ENCODE data around the gene FBXO8.
"Not testable (repeated sequence)": the region's sequence is repeated elsewhere in the genome, so short reads cannot be mapped to it uniquely, and the experiment has no call there.

FBXO8 gene

DNA sequence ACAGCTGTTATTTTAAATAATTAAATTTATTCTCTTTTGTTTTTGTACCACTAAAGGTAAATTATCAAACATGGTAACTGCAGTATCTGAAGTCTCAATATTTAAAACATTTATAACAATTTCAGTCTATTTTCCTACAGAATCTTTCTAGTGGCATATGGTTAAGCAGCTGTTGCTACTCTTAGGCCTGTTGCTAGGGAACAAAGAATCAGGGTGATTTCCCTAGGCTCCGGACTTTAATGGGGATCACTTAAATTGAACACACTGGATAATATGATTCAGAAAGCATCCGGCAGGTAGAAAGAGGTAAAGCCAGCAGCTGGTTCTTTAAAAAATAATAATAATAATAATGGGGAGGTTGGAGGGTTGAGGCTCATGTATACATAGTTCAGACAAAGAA lies 17.6 kb downstream of the FBXO8 start:
- H3K36me3 ChIP-seq (ENCODE audit: control insufficient read depth in 2 of 2, insufficient read depth in 2 of 2, low read length in 2 of 2) = no peaks in the 10 kb centered on the region

DNA sequence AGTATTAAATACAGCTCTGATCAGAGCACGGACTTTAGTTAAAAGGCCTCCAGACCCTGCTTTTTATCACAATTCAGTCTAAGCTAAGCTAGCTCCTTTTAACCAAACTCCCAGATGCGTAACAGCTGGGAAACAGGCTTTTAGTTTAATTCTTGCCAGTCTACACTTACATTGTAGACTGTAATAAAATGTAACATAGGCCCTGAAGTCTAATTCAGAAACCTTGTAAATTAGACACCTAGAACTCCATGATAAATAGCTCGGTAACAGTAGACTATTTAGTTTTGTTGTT lies 20.1 kb downstream of the FBXO8 start:
- Histone ChIP-seq H3K9me3 (ENCODE audit: control insufficient read depth in 2 of 2, low read length in 2 of 2) (no peaks in the 10 kb centered on the region), H3K36me3 (ENCODE audit: control insufficient read depth in 2 of 2, insufficient read depth in 2 of 2, low read length in 2 of 2) (no peaks in the 10 kb centered on the region), H3K27ac (ENCODE audit: low read length) (no peak overlapping the region), H3K4me3 (ENCODE audit: low read length in 2 of 2) (no peak overlapping the region), H3K4me1 (ENCODE audit: control insufficient read depth, insufficient read depth, low read length) (peaks cover 3% of the 10 kb centered on the region), H3K9ac (ENCODE audit: low read length in 2 of 2) (no peak overlapping the region), H3K27me3 (ENCODE audit: control insufficient read depth in 1 of 2, insufficient read depth in 2 of 2, low read length in 2 of 2) (no peaks in the 10 kb centered on the region)

More for the DNA sequence above, 17.6 kb downstream of the FBXO8 start:
- Histone ChIP-seq H3K27me3 (ENCODE audit: control insufficient read depth in 1 of 2, insufficient read depth in 2 of 2, low read length in 2 of 2) (no peaks in the 10 kb centered on the region), H3K4me3 (ENCODE audit: low read length in 2 of 2) (no peak overlapping the region), H3K9ac (ENCODE audit: low read length in 2 of 2) (no peak overlapping the region), H3K27ac (ENCODE audit: low read length) (no peak overlapping the region), H3K4me1 (ENCODE audit: control insufficient read depth, insufficient read depth, low read length) (peaks cover 3% of the 10 kb centered on the region), H3K9me3 (ENCODE audit: control insufficient read depth in 2 of 2, low read length in 2 of 2) (no peaks in the 10 kb centered on the region)

DNA sequence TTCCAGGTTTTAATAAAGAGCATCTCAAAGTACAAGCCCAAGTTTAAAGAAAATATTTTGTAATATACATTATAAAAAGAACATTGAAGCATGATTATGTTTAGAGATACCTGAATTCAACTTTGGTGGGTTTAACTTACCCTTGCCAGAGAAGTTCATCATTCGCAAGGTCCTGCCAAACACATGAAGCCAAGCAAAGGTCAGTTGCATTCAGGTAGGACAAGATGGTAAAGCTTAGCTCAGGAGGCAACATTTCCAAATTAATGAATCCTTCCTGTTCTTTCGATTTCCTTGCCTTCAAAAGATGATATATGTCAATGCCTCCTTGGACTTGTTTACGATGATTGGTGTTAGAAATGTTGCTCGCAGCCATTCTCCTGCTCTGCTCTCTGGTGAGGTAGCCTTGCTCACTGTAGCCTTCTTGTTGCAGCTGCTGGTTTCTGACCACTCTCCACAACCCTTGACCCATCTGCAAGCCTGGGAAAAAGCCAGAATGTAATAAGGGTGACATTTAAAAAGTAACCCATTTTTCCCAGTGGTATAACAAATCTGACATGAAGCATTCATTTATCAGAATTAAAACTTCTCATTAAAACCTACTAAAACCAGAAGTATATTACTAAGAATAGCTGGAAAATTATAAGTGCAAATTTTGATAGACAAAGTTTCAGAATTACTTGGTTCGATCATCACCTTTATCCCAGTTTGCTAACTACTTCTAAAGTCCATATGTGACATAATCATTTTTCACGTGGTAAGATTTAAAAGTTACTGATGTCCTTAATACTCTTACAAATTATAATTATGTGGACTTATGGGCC lies 20.6 kb downstream of the FBXO8 start:
- peaks cover 3% of the 10 kb centered on the region for H3K4me1 ChIP-seq (ENCODE audit: control insufficient read depth, insufficient read depth, low read length)
- no peak overlapping the region for H3K9ac ChIP-seq (ENCODE audit: low read length in 2 of 2)
- peaks cover 0 to under 1% of the 10 kb centered on the region in 2 donors for H3K36me3 ChIP-seq (ENCODE audit: control insufficient read depth in 2 of 2, insufficient read depth in 2 of 2, low read length in 2 of 2)
- no peak overlapping the region for H3K4me3 ChIP-seq (ENCODE audit: low read length in 2 of 2)
- no peaks in the 10 kb centered on the region for H3K9me3 ChIP-seq (ENCODE audit: control insufficient read depth in 2 of 2, low read length in 2 of 2)
- no peaks in the 10 kb centered on the region for H3K27me3 ChIP-seq (ENCODE audit: control insufficient read depth in 1 of 2, insufficient read depth in 2 of 2, low read length in 2 of 2)
- no peak overlapping the region for H3K27ac ChIP-seq (ENCODE audit: low read length)

DNA sequence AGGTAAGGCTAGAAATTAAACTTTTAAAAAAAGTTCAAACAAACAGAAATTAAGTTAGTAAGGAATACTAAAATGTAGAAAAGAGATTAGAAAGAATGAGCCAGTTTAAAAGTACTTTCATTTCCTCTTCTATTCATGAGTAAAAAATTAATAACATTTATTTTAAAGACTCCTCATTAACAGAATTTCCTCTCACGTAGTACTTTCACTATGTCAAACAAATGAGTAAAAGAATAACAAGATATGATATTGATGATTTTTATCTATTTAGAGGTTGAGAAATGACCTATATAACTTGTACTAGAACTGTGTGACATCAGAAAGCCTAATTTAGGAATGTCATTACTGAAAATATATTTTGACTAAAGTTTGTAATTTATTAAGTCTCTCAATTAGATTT lies 22.0 kb downstream of the FBXO8 start:
- H3K27ac ChIP-seq (ENCODE audit: low read length); H3K4me1 ChIP-seq (ENCODE audit: control insufficient read depth, insufficient read depth, low read length); H3K36me3 ChIP-seq (ENCODE audit: control insufficient read depth in 2 of 2, insufficient read depth in 2 of 2, low read length in 2 of 2); H3K27me3 ChIP-seq (ENCODE audit: control insufficient read depth in 1 of 2, insufficient read depth in 2 of 2, low read length in 2 of 2); H3K4me3 ChIP-seq (ENCODE audit: low read length in 2 of 2); H3K9ac ChIP-seq (ENCODE audit: low read length in 2 of 2); H3K9me3 ChIP-seq (ENCODE audit: control insufficient read depth in 2 of 2, low read length in 2 of 2): not testable (repeated sequence)

DNA sequence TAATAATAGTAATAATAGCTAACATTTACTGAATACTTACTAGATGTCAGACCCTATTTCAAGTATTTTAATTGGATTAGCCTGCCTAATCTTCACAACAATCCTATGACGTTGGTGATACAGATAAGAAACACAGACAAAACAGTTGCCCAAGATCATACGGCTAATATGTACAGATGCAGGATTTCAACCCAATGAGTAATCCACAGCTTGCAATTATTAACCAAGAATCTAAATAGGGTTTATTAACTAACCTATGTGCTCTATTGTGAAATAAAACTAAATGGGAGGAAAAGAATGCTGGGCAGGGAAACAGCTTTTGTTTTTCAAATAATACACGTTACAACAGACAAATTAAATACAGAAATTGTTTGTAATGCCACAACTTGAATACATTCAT lies 23.4 kb downstream of the FBXO8 start:
- Histone ChIP-seq H3K9ac (ENCODE audit: low read length in 2 of 2) (no peak overlapping the region), H3K27ac (ENCODE audit: low read length) (no peak overlapping the region), H3K4me1 (ENCODE audit: control insufficient read depth, insufficient read depth, low read length) (no peaks in the 10 kb centered on the region), H3K4me3 (ENCODE audit: low read length in 2 of 2) (peak overlapping the region in 1 of 2 donors; percentile 0), H3K36me3 (ENCODE audit: control insufficient read depth in 2 of 2, insufficient read depth in 2 of 2, low read length in 2 of 2) (peaks cover 0 to 3% of the 10 kb centered on the region in 2 donors), H3K9me3 (ENCODE audit: control insufficient read depth in 2 of 2, low read length in 2 of 2) (no peaks in the 10 kb centered on the region), H3K27me3 (ENCODE audit: control insufficient read depth in 1 of 2, insufficient read depth in 2 of 2, low read length in 2 of 2) (no peaks in the 10 kb centered on the region)

DNA sequence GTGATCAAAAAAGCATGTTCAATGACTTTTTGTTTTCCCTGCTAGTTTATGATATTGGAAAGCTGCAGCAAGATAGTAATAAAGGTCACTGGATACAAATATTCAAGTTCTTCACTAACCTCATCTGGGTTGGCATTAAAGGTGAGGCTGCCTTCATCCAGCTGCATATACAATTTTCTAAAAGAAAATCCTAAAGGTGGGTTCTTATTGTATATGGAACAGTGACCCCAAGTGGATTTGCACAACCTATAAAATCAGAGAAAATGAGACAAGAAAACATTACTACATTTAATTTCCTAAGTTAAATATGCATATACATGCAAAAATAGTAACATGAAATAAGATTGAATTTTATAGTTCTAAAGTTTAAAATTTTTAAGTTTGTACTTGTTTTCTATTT lies 23.9 kb downstream of the FBXO8 start:
- peaks cover 0 to 3% of the 10 kb centered on the region in 2 donors for H3K36me3 ChIP-seq (ENCODE audit: control insufficient read depth in 2 of 2, insufficient read depth in 2 of 2, low read length in 2 of 2)
- no peaks in the 10 kb centered on the region for H3K4me1 ChIP-seq (ENCODE audit: control insufficient read depth, insufficient read depth, low read length)
- no peaks in the 10 kb centered on the region for H3K27me3 ChIP-seq (ENCODE audit: control insufficient read depth in 1 of 2, insufficient read depth in 2 of 2, low read length in 2 of 2)
- H3K27ac ChIP-seq (ENCODE audit: low read length) = no peak overlapping the region
- no peak overlapping the region for H3K4me3 ChIP-seq (ENCODE audit: low read length in 2 of 2)
- H3K9ac ChIP-seq (ENCODE audit: low read length in 2 of 2) = no peak overlapping the region
- H3K9me3 ChIP-seq (ENCODE audit: control insufficient read depth in 2 of 2, low read length in 2 of 2) = no peaks in the 10 kb centered on the region

DNA sequence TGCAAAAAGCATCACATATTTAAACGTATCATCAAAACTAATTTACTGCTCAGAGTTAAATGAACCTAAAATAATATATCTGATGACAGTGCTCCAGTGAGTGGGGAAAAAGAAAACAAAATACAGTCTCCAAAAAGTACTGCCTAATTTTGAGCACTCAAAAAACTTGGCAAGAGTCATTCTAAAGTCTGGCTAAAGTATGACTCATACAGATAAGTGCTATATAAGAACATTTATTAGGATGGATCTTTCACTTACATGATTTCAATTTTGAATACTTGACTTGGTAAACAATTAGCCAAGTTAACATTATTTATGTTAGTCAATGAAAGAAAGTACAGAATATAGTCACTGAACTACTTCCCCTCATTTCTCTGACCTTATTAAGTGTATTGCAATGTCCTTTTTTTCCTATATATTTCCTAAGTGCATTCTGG lies 27.2 kb downstream of the FBXO8 start:
- Histone ChIP-seq H3K4me3 (ENCODE audit: low read length in 2 of 2) (no peak overlapping the region), H3K9ac (ENCODE audit: low read length in 2 of 2) (no peak overlapping the region), H3K27me3 (ENCODE audit: control insufficient read depth in 1 of 2, insufficient read depth in 2 of 2, low read length in 2 of 2) (no peaks in the 10 kb centered on the region), H3K27ac (ENCODE audit: low read length) (no peak overlapping the region), H3K4me1 (ENCODE audit: control insufficient read depth, insufficient read depth, low read length) (no peaks in the 10 kb centered on the region), H3K9me3 (ENCODE audit: control insufficient read depth in 2 of 2, low read length in 2 of 2) (no peaks in the 10 kb centered on the region), H3K36me3 (ENCODE audit: control insufficient read depth in 2 of 2, insufficient read depth in 2 of 2, low read length in 2 of 2) (peaks cover 0 to 3% of the 10 kb centered on the region in 2 donors)

DNA sequence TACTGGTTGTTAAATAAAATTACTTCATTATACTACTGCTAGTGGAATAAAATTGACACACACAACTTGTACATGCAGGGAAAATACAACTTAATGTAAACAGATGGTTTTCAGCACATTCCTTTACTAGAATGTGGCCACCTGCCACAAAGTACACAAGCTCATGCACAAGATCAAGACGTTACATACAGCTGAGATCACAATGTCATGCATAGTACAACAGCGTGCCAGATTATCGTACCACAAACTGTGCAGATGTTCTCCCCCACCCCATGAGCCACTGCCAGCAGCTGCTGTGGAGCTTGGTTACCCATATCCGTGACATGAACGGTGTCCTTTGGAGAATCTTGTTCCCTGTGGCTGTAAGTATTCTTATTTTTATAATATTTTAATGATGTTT lies 27.7 kb downstream of the FBXO8 start:
- H3K4me3 ChIP-seq (ENCODE audit: low read length in 2 of 2) = peak overlapping the region; percentile 36 to 37
- peaks cover 0 to 3% of the 10 kb centered on the region in 2 donors for H3K36me3 ChIP-seq (ENCODE audit: control insufficient read depth in 2 of 2, insufficient read depth in 2 of 2, low read length in 2 of 2)
- no peaks in the 10 kb centered on the region for H3K4me1 ChIP-seq (ENCODE audit: control insufficient read depth, insufficient read depth, low read length)
- H3K27me3 ChIP-seq (ENCODE audit: control insufficient read depth in 1 of 2, insufficient read depth in 2 of 2, low read length in 2 of 2) = no peaks in the 10 kb centered on the region
- no peak overlapping the region for H3K9ac ChIP-seq (ENCODE audit: low read length in 2 of 2)
- no peak overlapping the region for H3K27ac ChIP-seq (ENCODE audit: low read length)
- no peaks in the 10 kb centered on the region for H3K9me3 ChIP-seq (ENCODE audit: control insufficient read depth in 2 of 2, low read length in 2 of 2)

DNA sequence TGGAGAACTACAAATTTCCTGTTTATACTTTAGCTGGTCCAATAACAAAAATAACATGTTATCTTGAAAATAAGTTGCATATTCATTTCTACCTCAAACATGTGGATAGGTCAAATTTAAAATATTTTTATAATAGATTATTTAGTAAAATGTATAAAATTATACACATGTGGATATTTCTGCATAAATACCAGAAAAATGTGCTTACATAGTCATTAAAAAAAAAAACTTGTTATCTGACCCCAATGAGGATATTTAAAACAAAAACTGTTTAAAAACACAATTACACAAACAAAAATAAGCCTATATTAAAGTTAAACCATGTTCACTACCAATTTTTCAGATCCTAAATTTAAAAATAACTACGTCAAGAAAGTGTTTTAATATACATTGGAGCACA lies 28.1 kb downstream of the FBXO8 start:
- Histone ChIP-seq H3K4me3 (ENCODE audit: low read length in 2 of 2) (no peak overlapping the region), H3K4me1 (ENCODE audit: control insufficient read depth, insufficient read depth, low read length) (no peaks in the 10 kb centered on the region), H3K27ac (ENCODE audit: low read length) (no peak overlapping the region), H3K9ac (ENCODE audit: low read length in 2 of 2) (no peak overlapping the region), H3K36me3 (ENCODE audit: control insufficient read depth in 2 of 2, insufficient read depth in 2 of 2, low read length in 2 of 2) (peaks cover 0 to 3% of the 10 kb centered on the region in 2 donors), H3K9me3 (ENCODE audit: control insufficient read depth in 2 of 2, low read length in 2 of 2) (no peaks in the 10 kb centered on the region), H3K27me3 (ENCODE audit: control insufficient read depth in 1 of 2, insufficient read depth in 2 of 2, low read length in 2 of 2) (no peaks in the 10 kb centered on the region)

DNA sequence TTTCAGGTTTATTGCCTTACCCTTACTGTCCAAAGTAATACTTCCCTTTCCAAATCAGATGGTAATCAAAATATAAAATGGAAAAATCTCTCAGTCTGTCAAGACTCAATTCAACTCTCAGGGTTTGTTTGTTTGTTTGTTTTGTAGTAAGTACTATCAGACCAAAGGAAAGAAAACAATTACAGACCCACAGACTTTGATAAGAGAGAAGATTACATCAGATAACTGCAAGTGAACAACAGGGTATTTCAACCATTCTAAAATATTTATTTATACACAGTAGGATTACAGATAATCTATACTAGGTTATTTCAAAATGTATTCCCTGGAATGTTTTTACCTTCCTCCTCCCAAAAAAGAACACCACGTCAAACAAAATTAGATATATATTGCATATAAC lies 28.9 kb downstream of the FBXO8 start:
- Histone ChIP-seq H3K27me3 (ENCODE audit: control insufficient read depth in 1 of 2, insufficient read depth in 2 of 2, low read length in 2 of 2) (no peaks in the 10 kb centered on the region), H3K9me3 (ENCODE audit: control insufficient read depth in 2 of 2, low read length in 2 of 2) (no peaks in the 10 kb centered on the region), H3K4me1 (ENCODE audit: control insufficient read depth, insufficient read depth, low read length) (no peaks in the 10 kb centered on the region), H3K27ac (ENCODE audit: low read length) (no peak overlapping the region), H3K36me3 (ENCODE audit: control insufficient read depth in 2 of 2, insufficient read depth in 2 of 2, low read length in 2 of 2) (peaks cover 0 to 3% of the 10 kb centered on the region in 2 donors), H3K4me3 (ENCODE audit: low read length in 2 of 2) (no peak overlapping the region), H3K9ac (ENCODE audit: low read length in 2 of 2) (no peak overlapping the region)

DNA sequence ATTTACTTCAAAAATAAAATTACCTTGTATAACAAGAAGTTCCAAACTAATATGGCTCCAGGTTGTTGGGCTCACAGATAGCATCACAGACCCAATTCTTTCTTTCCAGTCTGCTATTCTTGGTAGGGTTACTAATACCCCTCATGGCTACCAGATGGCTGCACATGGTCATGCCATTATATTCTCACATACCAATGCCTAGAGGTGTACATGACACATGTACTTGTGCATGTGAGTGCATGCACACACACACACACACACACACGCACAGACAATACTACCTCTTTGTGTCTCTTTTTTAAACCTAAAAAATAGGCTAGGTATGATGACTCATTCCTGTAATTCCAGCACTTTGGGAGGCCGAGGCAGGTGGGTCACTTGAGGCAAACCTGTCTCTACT lies 31.1 kb downstream of the FBXO8 start:
- Histone ChIP-seq H3K4me1 (ENCODE audit: control insufficient read depth, insufficient read depth, low read length) (no peaks in the 10 kb centered on the region), H3K9me3 (ENCODE audit: control insufficient read depth in 2 of 2, low read length in 2 of 2) (no peaks in the 10 kb centered on the region), H3K4me3 (ENCODE audit: low read length in 2 of 2) (no peak overlapping the region), H3K36me3 (ENCODE audit: control insufficient read depth in 2 of 2, insufficient read depth in 2 of 2, low read length in 2 of 2) (no peaks in the 10 kb centered on the region), H3K9ac (ENCODE audit: low read length in 2 of 2) (no peak overlapping the region), H3K27ac (ENCODE audit: low read length) (no peak overlapping the region), H3K27me3 (ENCODE audit: control insufficient read depth in 1 of 2, insufficient read depth in 2 of 2, low read length in 2 of 2) (no peaks in the 10 kb centered on the region)

Data from stomach smooth muscle (tissue), 2 donors.